ENCODE data around the gene DSE.

The DSE gene

DNA sequence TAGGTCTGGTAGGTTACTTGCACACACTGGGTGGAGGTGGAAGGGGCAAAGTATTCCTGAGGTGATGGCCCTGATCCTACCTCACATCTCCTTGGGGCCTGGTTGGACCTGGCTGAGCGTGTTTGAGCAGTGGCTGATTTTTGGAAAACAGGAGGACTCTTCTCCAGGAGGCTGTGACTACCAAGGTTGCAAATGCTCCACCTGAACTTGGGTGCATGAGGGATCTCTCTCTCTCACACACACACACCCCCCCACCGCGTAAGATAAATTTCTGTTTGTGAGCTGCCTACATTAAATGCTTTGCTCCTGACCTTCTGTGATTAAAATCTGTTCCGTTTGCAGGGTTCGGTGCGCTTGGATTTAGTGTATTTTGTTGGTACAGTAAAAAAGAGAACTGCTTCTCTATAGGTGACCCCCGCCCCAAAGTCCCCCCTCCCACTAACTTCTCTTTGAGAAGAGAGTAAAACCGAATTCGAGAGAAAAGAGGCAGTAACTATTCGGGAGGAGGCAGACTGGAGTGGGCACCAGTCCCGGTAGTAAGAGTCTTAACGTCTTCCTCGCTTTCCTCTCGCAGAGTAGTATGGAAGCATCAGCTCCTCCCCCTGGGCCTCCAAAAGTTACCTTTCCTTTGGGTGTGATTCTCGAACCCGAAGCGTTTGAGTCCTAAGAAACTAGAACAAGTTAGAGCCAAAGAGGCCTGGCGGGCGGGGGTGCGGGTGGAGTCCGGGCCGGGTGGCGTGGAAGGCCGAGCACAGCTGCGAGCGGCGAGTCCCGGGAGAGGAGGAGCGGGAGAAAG, 585 bp upstream of the DSE start:
- Mint-ChIP-seq H3K4me1 (peaks cover 8 to 21% of the 10 kb centered on the region in 2 donors), H3K4me3 (peak overlapping the region; percentile 87), H3K27ac (peak overlapping the region; percentile 88), H3K36me3 (peaks cover 0 to 2% of the 10 kb centered on the region in 2 donors), H3K27me3 (no peaks in the 10 kb centered on the region), H3K9me3 (no peaks in the 10 kb centered on the region)
- DNase-seq (peak; percentile 25), ATAC-seq (replicated peaks) (peak; percentile 55 to 57)

- ATAC-seq (replicated peaks): peak; percentile 63 to 64
These were observed 572 bp downstream of the DSE start for GRCh38 chr6:116371120-116371917.

GRCh38 chr6:116371918-116372209, 1.1 kb downstream of the DSE start:
- Mint-ChIP-seq H3K9me3 (no peaks in the 10 kb centered on the region), H3K4me3 (peak overlapping the region; percentile 87), H3K36me3 (peaks cover 0 to 7% of the 10 kb centered on the region in 2 donors), H3K27ac (peak overlapping the region; percentile 88), H3K27me3 (no peaks in the 10 kb centered on the region), H3K4me1 (peaks cover 10 to 26% of the 10 kb centered on the region in 2 donors)
- DNase-seq (no peak), ATAC-seq (replicated peaks) (no peak)

More at GRCh38 chr6:116371120-116371917, 572 bp downstream of the DSE start:
- DNase-seq: peak; percentile 44
- peak overlapping the region; percentile 88 for H3K27ac Mint-ChIP-seq
- H3K27me3 Mint-ChIP-seq: no peaks in the 10 kb centered on the region
- H3K4me1 Mint-ChIP-seq: peaks cover 9 to 26% of the 10 kb centered on the region in 2 donors
- H3K4me3 Mint-ChIP-seq: peak overlapping the region; percentile 87
- H3K36me3 Mint-ChIP-seq: peaks cover 0 to 7% of the 10 kb centered on the region in 2 donors
- H3K9me3 Mint-ChIP-seq: no peaks in the 10 kb centered on the region

GRCh38 chr6:116373300-116373699, 2.6 kb downstream of the DSE start:
- DNase-seq: no peak
- Mint-ChIP-seq H3K4me1 (peaks cover 10 to 26% of the 10 kb centered on the region in 2 donors), H3K4me3 (no peak overlapping the region), H3K9me3 (no peaks in the 10 kb centered on the region), H3K36me3 (peaks cover 0 to 7% of the 10 kb centered on the region in 2 donors), H3K27ac (no peak overlapping the region), H3K27me3 (no peaks in the 10 kb centered on the region)
- ATAC-seq (replicated peaks): no peak

DNA sequence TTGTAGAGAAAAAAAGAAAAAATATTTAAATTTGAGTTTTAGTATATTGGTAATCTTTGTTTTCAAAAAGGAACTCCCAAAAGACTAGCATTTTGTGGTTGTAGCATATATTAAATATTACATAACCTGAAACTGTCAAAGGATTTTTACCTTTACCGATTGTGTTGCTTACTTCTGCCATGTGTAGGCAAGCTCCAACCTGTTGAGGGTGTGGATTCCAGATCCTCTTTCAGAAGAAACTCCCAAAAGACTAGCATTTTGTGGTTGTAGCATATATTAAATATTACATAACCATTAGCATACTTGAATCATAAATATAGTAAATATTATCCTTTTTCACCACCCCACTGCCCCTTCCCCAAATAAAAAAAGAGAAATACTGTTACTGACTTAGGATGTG, 3.2 kb downstream of the DSE start:
- no peaks in the 10 kb centered on the region for H3K9me3 Mint-ChIP-seq
- H3K27ac Mint-ChIP-seq: no peak overlapping the region
- H3K4me1 Mint-ChIP-seq: peaks cover 10 to 25% of the 10 kb centered on the region in 2 donors
- H3K27me3 Mint-ChIP-seq: no peaks in the 10 kb centered on the region
- H3K4me3 Mint-ChIP-seq: no peak overlapping the region
- no peak for ATAC-seq (replicated peaks)
- peaks cover 0 to 7% of the 10 kb centered on the region in 2 donors for H3K36me3 Mint-ChIP-seq
- DNase-seq: no peak

- DNase-seq: no peak
- peaks cover 0 to 7% of the 10 kb centered on the region in 2 donors for H3K36me3 Mint-ChIP-seq
- peaks cover 9 to 19% of the 10 kb centered on the region in 2 donors for H3K4me1 Mint-ChIP-seq
- no peak overlapping the region for H3K4me3 Mint-ChIP-seq
- no peaks in the 10 kb centered on the region for H3K27me3 Mint-ChIP-seq
- no peaks in the 10 kb centered on the region for H3K9me3 Mint-ChIP-seq
- no peak for ATAC-seq (replicated peaks)
- no peak overlapping the region for H3K27ac Mint-ChIP-seq
These were observed 3.8 kb downstream of the DSE start for GRCh38 chr6:116374586-116374985.

DNA sequence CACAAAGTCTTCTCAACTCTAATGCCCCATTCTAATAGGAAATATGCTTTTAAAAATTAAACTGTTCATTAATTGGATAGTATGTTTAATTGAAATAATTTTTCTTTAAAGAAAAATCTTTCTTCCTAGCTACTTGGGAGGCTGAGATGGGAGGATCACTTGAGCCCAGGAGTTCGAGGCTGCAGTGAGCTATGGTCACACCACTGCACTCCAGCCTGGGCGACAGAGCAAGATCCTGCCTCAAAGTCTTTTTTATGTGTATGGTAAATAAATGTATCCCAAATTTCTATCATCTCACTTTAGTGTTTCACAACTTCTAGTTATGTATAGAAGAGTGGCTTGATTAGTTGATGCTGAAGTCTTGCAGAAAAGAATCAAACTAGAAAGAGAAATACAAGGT, 4.5 kb downstream of the DSE start:
- Mint-ChIP-seq H3K4me1 (peaks cover 4 to 16% of the 10 kb centered on the region in 2 donors), H3K4me3 (no peak overlapping the region), H3K27me3 (no peaks in the 10 kb centered on the region), H3K9me3 (no peaks in the 10 kb centered on the region), H3K27ac (no peak overlapping the region), H3K36me3 (peaks cover 1 to 9% of the 10 kb centered on the region in 2 donors)
- DNase-seq: no peak
- no peak for ATAC-seq (replicated peaks)

DNA sequence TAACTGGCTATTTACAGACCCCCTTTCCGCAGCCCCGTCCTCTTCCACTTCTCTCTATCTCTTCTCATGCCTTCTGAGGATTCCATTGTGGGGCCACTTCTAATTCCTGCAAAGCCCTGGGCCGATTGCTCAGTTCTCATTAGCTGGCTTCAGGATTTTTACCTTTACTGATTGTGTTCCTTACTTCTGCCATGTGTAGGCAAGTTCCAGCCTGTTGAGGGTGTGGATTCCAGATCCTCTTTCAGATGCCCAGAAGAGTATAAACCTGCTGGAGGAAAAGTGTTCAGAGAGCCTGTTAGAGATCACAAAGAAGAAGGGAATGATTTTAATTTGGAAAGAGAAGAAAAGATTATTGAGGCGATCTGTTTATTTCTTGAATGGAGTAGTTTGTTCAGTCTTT, 5.4 kb downstream of the DSE start:
- ATAC-seq (replicated peaks): no peak
- Mint-ChIP-seq H3K4me3 (no peak overlapping the region), H3K36me3 (peaks cover 3 to 10% of the 10 kb centered on the region in 2 donors), H3K27ac (no peak overlapping the region), H3K4me1 (peaks cover 5 to 15% of the 10 kb centered on the region in 2 donors), H3K9me3 (no peaks in the 10 kb centered on the region), H3K27me3 (no peaks in the 10 kb centered on the region)
- DNase-seq: no peak

GRCh38 chr6:116379764-116380163, 9.0 kb downstream of the DSE start:
- Mint-ChIP-seq H3K27me3 (no peaks in the 10 kb centered on the region), H3K4me3 (no peak overlapping the region), H3K36me3 (peaks cover 5 to 12% of the 10 kb centered on the region in 2 donors), H3K9me3 (no peaks in the 10 kb centered on the region), H3K4me1 (peaks cover 8 to 23% of the 10 kb centered on the region in 2 donors), H3K27ac (no peak overlapping the region)
- no peak for ATAC-seq (replicated peaks)
- DNase-seq: no peak

DNA sequence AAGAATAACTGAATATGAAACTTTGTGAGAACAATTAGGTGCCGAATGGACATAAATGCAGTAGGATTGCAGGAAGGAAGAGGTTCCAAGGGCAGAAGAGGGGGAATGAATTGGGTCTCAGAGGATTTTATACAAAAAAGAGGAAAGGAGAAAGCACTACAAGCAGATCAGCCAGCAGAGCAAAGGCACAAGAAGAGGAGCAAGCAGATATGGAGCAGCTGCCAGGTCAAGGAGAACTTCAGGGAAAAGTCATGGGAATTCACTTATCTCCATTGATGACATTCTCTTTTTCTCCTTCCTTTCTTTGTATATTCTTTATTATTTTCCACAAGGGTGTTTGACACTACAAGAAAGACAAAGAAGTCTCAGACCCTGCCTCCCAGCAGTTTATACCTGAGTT, 9.6 kb downstream of the DSE start:
- no peak for DNase-seq
- Mint-ChIP-seq H3K36me3 (peaks cover 5 to 12% of the 10 kb centered on the region in 2 donors), H3K4me1 (peaks cover 14 to 29% of the 10 kb centered on the region in 2 donors), H3K27me3 (no peaks in the 10 kb centered on the region), H3K9me3 (no peaks in the 10 kb centered on the region), H3K27ac (no peak overlapping the region), H3K4me3 (no peak overlapping the region)
- ATAC-seq (replicated peaks): no peak

- peaks cover 16 to 33% of the 10 kb centered on the region in 2 donors for H3K4me1 Mint-ChIP-seq
- DNase-seq (no peak), ATAC-seq (replicated peaks) (no peak)
- peaks cover 5 to 10% of the 10 kb centered on the region in 2 donors for H3K36me3 Mint-ChIP-seq
- H3K4me3 Mint-ChIP-seq: no peak overlapping the region
- H3K27me3 Mint-ChIP-seq: no peaks in the 10 kb centered on the region
- no peak overlapping the region for H3K27ac Mint-ChIP-seq
- no peaks in the 10 kb centered on the region for H3K9me3 Mint-ChIP-seq
These were observed 10.3 kb downstream of the DSE start for GRCh38 chr6:116381000-116381399.

DNA sequence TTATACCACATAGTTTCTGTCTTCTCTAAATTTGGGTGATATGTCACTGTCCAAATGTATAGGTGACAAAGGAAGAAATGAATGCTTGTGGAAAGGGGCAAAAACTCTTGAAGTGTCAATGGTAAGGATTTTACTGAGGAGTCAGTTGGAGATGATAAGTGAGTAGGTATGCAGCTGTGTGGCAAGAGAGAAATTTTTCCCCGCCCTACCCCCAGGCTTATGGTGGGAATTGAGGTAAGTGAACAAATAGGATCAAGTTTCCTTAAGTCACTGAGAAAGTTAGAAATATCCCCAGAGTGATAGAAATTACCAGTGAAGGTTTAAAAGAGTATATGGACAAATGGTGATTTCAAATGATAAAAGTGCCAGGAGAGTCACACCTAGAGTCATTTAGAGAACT, 11.8 kb downstream of the DSE start:
- ATAC-seq (replicated peaks) (no peak), DNase-seq (no peak)
- H3K36me3 Mint-ChIP-seq: peaks cover 5 to 7% of the 10 kb centered on the region in 2 donors
- no peak overlapping the region for H3K4me3 Mint-ChIP-seq
- no peak overlapping the region for H3K27ac Mint-ChIP-seq
- H3K27me3 Mint-ChIP-seq: no peaks in the 10 kb centered on the region
- peaks cover 0 to 1% of the 10 kb centered on the region in 2 donors for H3K9me3 Mint-ChIP-seq
- peaks cover 20 to 45% of the 10 kb centered on the region in 2 donors for H3K4me1 Mint-ChIP-seq

- Mint-ChIP-seq H3K27ac (no peak overlapping the region), H3K36me3 (peaks cover 5 to 7% of the 10 kb centered on the region in 2 donors), H3K27me3 (no peaks in the 10 kb centered on the region), H3K4me3 (no peak overlapping the region), H3K4me1 (peaks cover 29 to 65% of the 10 kb centered on the region in 2 donors), H3K9me3 (peaks cover 0 to 1% of the 10 kb centered on the region in 2 donors)
- ATAC-seq (replicated peaks) (no peak), DNase-seq (no peak)
These were observed 14.1 kb downstream of the DSE start for GRCh38 chr6:116384727-116385458.

DNA sequence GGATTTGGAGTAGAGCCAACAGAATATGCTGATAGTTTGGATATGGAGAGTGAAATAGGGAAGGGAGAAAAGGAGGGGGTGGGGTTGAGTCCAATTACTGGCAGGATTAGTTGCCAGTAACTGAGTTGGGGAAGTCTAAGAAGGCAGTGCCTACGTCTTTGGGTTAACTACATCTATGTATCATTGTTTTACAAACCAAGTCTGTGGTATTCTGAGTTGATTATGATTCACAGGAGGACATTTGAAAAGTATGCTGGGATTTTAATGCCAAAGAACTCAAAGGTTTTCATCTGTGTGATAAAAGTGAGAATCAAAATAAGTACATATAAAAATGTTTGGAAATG, 14.7 kb downstream of the DSE start:
- Mint-ChIP-seq H3K9me3 (peaks cover 0 to 1% of the 10 kb centered on the region in 2 donors), H3K4me3 (no peak overlapping the region), H3K27me3 (no peaks in the 10 kb centered on the region), H3K4me1 (peaks cover 27 to 60% of the 10 kb centered on the region in 2 donors), H3K36me3 (peaks cover 3 to 4% of the 10 kb centered on the region in 2 donors), H3K27ac (no peak overlapping the region)
- DNase-seq (no peak), ATAC-seq (replicated peaks) (peak; percentile 49 to 56)
